GM10847 (cell line): ENCODE data around the gene KIAA0586.

Experiments
- POLR2A ChIP-seq: IDR thresholded peaks from 2 replicates; pipeline ENCODE4 v1.6.1; 2011; ENCODE audit not compliant: insufficient read length; ENCODE audit errors: extremely low read depth

The KIAA0586 gene

GRCh38 chr14:58439476-58439875 lies 12.0 kb downstream of the KIAA0586 start:
- TF ChIP-seq POLR2A = no peak

GRCh38 chr14:58444627-58445026 lies 17.1 kb downstream of the KIAA0586 start:
- TF ChIP-seq POLR2A = no peak

GRCh38 chr14:58455593-58456265 lies 28.2 kb downstream of the KIAA0586 start:
- TF ChIP-seq POLR2A = no peak

GRCh38 chr14:58460772-58461171 lies 33.3 kb downstream of the KIAA0586 start:
- TF ChIP-seq POLR2A = no peak

- TF ChIP-seq POLR2A = no peak
Observed at GRCh38 chr14:58463147-58463546, 35.6 kb downstream of the KIAA0586 start.

- TF ChIP-seq POLR2A = no peak
Observed at GRCh38 chr14:58464652-58465051, 37.1 kb downstream of the KIAA0586 start.

- TF ChIP-seq POLR2A = no peak
Observed at GRCh38 chr14:58465421-58465820, 37.9 kb downstream of the KIAA0586 start.

GRCh38 chr14:58466459-58466858 lies 38.9 kb downstream of the KIAA0586 start:
- no peak for TF ChIP-seq POLR2A

GRCh38 chr14:58467575-58467974 lies 40.1 kb downstream of the KIAA0586 start:
- TF ChIP-seq POLR2A = no peak

GRCh38 chr14:58469309-58469708 lies 41.8 kb downstream of the KIAA0586 start:
- TF ChIP-seq POLR2A = no peak

- TF ChIP-seq POLR2A = no peak
Observed at GRCh38 chr14:58476320-58476719, 48.8 kb downstream of the KIAA0586 start.

GRCh38 chr14:58477653-58478052 lies 50.1 kb downstream of the KIAA0586 start:
- TF ChIP-seq POLR2A = no peak

GRCh38 chr14:58479975-58480374 lies 52.5 kb downstream of the KIAA0586 start:
- no peak for TF ChIP-seq POLR2A

- TF ChIP-seq POLR2A = no peak
Observed at GRCh38 chr14:58484176-58484575, 56.7 kb downstream of the KIAA0586 start.

- no peak for TF ChIP-seq POLR2A
Observed at GRCh38 chr14:58488550-58488949, 61.0 kb downstream of the KIAA0586 start.

- no peak for TF ChIP-seq POLR2A
Observed at GRCh38 chr14:58491593-58491992, 64.1 kb downstream of the KIAA0586 start.

GRCh38 chr14:58492044-58492443 lies 64.5 kb downstream of the KIAA0586 start:
- no peak for TF ChIP-seq POLR2A
